Prostate gland (tissue), 2 donors: ENCODE data around the gene SLC22A17. TPM values are rescaled to one million over a fixed set of nuclear protein-coding genes. Genes with fewer than 3 reads are reported as not detected.

ENCODE experiments used
- DNase-seq: peaks from one replicate; pipeline ENCODE4 v3.0.0-alpha.2; 2019; ENCODE audit warnings: low spot score
- H3K27ac ChIP-seq, 2 donors: fragments of 200-600 bp; sonication (generic); 2 replicates each; pipeline ENCODE4 v1.5.1; 2017 to 2019
- H3K27me3 ChIP-seq: fragments of 200-600 bp; sonication (generic); replicated peaks from 2 replicates; pipeline ENCODE4 v1.5.1; 2019; ENCODE audit not compliant: insufficient read depth
- H3K36me3 ChIP-seq, 2 donors: fragments of 200-600 bp; sonication (generic); 1 replicate in 1 of 2; 2 replicates in 1 of 2; pipeline versions ENCODE4 v1.5.1 to v1.8.1; 2017 to 2019
- H3K4me1 ChIP-seq: fragments of 200-600 bp; sonication (generic); replicated peaks from 2 replicates; pipeline ENCODE4 v1.5.1; 2019
- H3K4me3 ChIP-seq, 2 donors: fragments of 200-600 bp; sonication (generic); 2 replicates each; pipeline ENCODE4 v1.5.1; 2017 to 2019
- H3K9me3 ChIP-seq: fragments of 200-600 bp; sonication (generic); 2 replicates; pipeline ENCODE4 v1.5.1; 2017
- POLR2A ChIP-seq: fragments of 450-650 bp; IDR thresholded peaks from one replicate; pipeline ENCODE4 v1.6.1; 2016; ENCODE audit warnings: antibody characterized with exemption, mild to moderate bottlenecking
- POLR2AphosphoS5 ChIP-seq: sonication (generic); formaldehyde crosslinking; IDR thresholded peaks from one replicate; pipeline ENCODE4 v1.6.1; 2017; ENCODE audit warnings: antibody characterized with exemption
- WGBS: methylation state at CpG from one replicate; pipeline ENCODE4 v1.1.5; 2018; 5-methylcytosine and 5-hydroxymethylcytosine counted together
- intact Hi-C: fragments of 100-400 bp; cut with DNase I; formaldehyde crosslinking; loops from one replicate; pipeline ENCODE4 v1.14.2; 2022
- total RNA-seq, 2 donors: library from RNA; depleted of rRNA; stranded (reverse); fragments of >200 nt; gene quantifications; one replicate each; pipeline ENCODE4 v1.1.0, GENCODE V29; 2016
- TF ChIP-seq, protein P1 (sequence below), 4 experiments: fragments of 200-600 bp in 2 of 4; fragments of 450-650 bp in 2 of 4; sonication (generic) in 2 of 4; IDR thresholded peaks; 1 replicate in 3 of 4; 2 replicates in 1 of 4; pipeline ENCODE4 v1.5.1; 2016 to 2019; ENCODE audit warnings: antibody characterized with exemption in 4 of 4, mild to moderate bottlenecking in 2 of 4, moderate library complexity in 2 of 4

SLC22A17 gene
- total RNA-seq, 2 donors from 2014 or later: 207 to 351 TPM

DNA sequence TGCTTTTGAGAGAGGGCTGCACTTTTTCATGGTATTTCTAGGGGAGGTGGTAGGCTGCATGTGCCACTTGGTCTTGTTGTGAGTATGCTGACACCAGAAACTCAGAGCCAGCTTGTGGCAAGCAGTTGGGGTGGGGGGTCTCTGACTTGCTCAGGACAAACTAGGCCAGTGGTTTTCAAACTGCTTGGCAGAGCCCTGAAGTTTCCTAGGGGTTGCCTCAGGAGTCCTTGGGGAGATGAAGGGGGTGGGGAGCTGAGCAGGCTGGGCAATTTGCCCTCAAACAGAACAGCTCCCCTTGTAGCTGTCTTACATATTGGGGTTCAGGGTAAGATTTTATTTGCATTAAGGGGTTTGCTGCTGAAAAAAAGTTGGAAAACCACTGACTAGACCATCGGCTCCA lies 42.1 kb downstream of the SLC22A17 start:
- Histone ChIP-seq H3K27me3 (no peaks in the 10 kb centered on the region), H3K4me1 (peaks cover 12% of the 10 kb centered on the region), H3K9me3 (no peaks in the 10 kb centered on the region), H3K27ac (no peak overlapping the region), H3K36me3 (no peaks in the 10 kb centered on the region), H3K4me3 (no peak overlapping the region)
- TF ChIP-seq POLR2AphosphoS5 (no peak), POLR2A (no peak)
- TF ChIP-seq, protein P1, sequence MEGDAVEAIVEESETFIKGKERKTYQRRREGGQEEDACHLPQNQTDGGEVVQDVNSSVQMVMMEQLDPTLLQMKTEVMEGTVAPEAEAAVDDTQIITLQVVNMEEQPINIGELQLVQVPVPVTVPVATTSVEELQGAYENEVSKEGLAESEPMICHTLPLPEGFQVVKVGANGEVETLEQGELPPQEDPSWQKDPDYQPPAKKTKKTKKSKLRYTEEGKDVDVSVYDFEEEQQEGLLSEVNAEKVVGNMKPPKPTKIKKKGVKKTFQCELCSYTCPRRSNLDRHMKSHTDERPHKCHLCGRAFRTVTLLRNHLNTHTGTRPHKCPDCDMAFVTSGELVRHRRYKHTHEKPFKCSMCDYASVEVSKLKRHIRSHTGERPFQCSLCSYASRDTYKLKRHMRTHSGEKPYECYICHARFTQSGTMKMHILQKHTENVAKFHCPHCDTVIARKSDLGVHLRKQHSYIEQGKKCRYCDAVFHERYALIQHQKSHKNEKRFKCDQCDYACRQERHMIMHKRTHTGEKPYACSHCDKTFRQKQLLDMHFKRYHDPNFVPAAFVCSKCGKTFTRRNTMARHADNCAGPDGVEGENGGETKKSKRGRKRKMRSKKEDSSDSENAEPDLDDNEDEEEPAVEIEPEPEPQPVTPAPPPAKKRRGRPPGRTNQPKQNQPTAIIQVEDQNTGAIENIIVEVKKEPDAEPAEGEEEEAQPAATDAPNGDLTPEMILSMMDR (IDR thresholded peaks at IDR 0.05): no peak
- WGBS: 100% methylated on average over 1 of the region's 1 CpG
- intact Hi-C loops: no loop called here
- no peak for DNase-seq

- DNase-seq: no peak
- H3K27ac ChIP-seq: no peak overlapping the region
- peaks cover 12% of the 10 kb centered on the region for H3K4me1 ChIP-seq
- intact Hi-C loops: loop anchor here (10.0 kb wide), 1 partner anchor 184 kb away; no protein-coding TSS in a partner anchor
- no peak overlapping the region for H3K4me3 ChIP-seq
- H3K27me3 ChIP-seq: no peaks in the 10 kb centered on the region
- H3K9me3 ChIP-seq: no peaks in the 10 kb centered on the region
- WGBS: 78% methylated on average over 17 of the region's 17 CpGs
- TF ChIP-seq, protein P1 (IDR thresholded peaks at IDR 0.05): no peak
- TF ChIP-seq POLR2A: no peak
- no peak for TF ChIP-seq POLR2AphosphoS5
- H3K36me3 ChIP-seq: no peaks in the 10 kb centered on the region
Measured at GRCh38 chr14:23308721-23309445, 43.8 kb downstream of the SLC22A17 start.

GRCh38 chr14:23307687-23308644 lies 44.7 kb downstream of the SLC22A17 start:
- TF ChIP-seq, protein P1 (IDR thresholded peaks at IDR 0.05): no peak
- TF ChIP-seq POLR2A: no peak
- TF ChIP-seq POLR2AphosphoS5: no peak
- H3K9me3 ChIP-seq: no peaks in the 10 kb centered on the region
- 80% methylated on average over 22 of the region's 22 CpGs for WGBS
- H3K36me3 ChIP-seq: no peaks in the 10 kb centered on the region
- H3K4me3 ChIP-seq: peak overlapping the region; percentile 52 to 62
- H3K27ac ChIP-seq: peak overlapping the region; percentile 85 to 87
- no peak for DNase-seq
- peaks cover 12% of the 10 kb centered on the region for H3K4me1 ChIP-seq
- H3K27me3 ChIP-seq: no peaks in the 10 kb centered on the region
- intact Hi-C loops: loop anchor here (2.0 to 10.0 kb wide), 2 partner anchors 13 to 183 kb away; partner anchors contain the start of gene PABPN1

DNA sequence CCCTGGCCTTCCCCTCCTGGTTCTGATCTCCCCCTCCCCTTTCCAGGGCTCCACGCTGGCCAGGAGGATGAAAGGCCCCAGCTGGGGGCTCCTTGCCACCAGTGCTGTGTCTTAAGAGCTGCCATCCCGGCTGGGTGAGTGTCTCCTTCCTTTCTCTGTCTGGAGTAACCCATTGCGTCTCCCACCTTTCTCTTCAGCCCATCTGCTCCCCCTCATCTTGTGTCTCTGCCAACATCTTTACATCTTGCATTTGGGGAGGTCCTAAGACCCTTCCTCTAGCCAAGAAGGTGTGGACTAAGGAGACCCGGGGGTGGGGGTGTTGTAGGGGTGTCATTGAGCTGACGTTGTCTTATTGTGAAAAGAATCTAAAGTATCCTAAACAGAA lies 45.5 kb downstream of the SLC22A17 start:
- H3K36me3 ChIP-seq: no peaks in the 10 kb centered on the region
- peak overlapping the region; percentile 85 to 87 for H3K27ac ChIP-seq
- H3K4me1 ChIP-seq: peaks cover 12% of the 10 kb centered on the region
- H3K27me3 ChIP-seq: no peaks in the 10 kb centered on the region
- DNase-seq: no peak
- intact Hi-C loops: loop anchor here (2.0 to 10.0 kb wide), 2 partner anchors 14 to 182 kb away; partner anchors contain the start of gene PABPN1
- H3K4me3 ChIP-seq: peak overlapping the region; percentile 52 to 62
- WGBS: 8% methylated on average over 5 of the region's 5 CpGs
- no peaks in the 10 kb centered on the region for H3K9me3 ChIP-seq
- TF ChIP-seq POLR2AphosphoS5 (no peak), POLR2A (no peak)
- TF ChIP-seq, protein P1 (IDR thresholded peaks at IDR 0.05): no peak
